ENCODE measurements around the gene EHMT1.
"Not testable (repeated sequence)": the region's sequence is repeated elsewhere in the genome, so short reads cannot be mapped to it uniquely, and the experiment has no call there.

The EHMT1 gene

GRCh38 chr9:137614631-137615386 lies 4.0 kb upstream of the EHMT1 start:
- H3K4me3 ChIP-seq (ENCODE audit: low read depth, low read length): no peak overlapping the region

GRCh38 chr9:137615387-137615871 lies 3.4 kb upstream of the EHMT1 start:
- H3K4me3 ChIP-seq (ENCODE audit: low read depth, low read length): no peak overlapping the region

- peak overlapping the region; percentile 87 for H3K4me3 ChIP-seq (ENCODE audit: low read depth, low read length)
These were observed 639 bp downstream of the EHMT1 start for GRCh38 chr9:137619240-137620047.

DNA sequence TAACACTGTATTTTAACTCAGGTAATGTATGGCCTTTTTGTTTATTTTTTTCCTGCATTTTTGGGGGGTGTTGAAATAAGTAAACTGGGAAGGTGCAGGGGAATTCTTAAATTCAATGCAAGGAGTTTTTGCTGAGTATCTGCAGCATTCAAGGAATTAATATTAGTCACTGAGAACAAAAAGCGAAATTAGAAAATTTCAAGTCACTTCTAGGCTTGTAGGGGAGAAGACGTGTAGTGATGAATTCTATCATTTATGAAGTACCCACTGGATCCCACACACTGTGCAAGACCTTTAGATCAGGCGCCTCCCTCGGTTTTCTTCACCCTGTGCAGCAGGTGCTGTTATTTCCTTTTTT lies 1.2 kb downstream of the EHMT1 start:
- H3K4me3 ChIP-seq (ENCODE audit: low read depth, low read length): peak overlapping the region; percentile 87

- no peak overlapping the region for H3K4me3 ChIP-seq (ENCODE audit: low read depth, low read length)
These were observed 1.8 kb downstream of the EHMT1 start for GRCh38 chr9:137620581-137620980.

DNA sequence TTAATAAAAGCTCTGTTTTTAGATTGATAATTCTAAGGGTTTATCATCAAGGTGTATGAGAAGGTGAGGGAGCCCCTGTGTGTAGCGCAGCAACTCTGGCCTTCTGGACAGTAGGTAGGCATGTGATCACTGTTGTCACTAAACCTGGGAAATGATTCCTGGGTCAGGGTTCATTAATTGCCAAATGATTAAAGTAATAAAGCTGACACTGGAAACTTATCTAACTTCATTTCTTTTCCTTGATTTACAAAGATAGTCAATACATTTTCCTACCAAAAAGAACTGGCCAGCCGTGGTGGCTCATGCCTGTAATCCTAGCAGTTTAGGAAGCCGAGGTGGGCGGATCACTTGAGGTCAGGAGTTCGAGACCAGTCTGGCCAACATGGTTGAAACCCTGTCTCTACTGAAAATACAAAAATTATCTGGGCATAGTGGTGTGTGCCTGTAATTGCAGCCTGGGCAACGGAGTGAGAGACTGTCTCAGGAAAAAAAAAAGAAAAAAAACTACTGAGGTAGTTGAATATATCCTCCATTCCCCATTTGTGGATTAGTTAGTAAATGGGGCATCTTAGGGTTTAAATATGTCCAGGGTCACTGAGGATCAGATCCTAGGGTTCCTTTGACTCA lies 2.4 kb downstream of the EHMT1 start:
- H3K4me3 ChIP-seq (ENCODE audit: low read depth, low read length): no peak overlapping the region

DNA sequence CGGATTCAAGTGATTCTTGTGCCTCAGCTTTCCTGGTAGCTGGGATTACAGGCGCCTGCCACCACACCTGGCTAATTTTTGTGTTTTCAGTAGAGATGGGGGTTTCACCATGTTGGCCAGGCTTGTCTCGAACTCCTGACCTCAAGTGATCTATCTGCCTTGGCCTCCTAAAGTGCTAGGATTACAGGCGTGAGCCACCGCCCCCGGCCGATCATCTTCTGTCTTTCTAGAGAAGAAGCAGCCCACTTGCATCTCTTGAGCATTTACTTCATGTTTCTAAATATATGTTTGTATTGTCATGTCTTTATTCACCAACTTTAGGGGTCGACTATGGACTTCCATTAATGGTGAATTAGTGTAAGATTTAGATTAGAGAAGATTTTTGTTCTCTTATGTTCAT lies 3.4 kb downstream of the EHMT1 start:
- not testable (repeated sequence) for H3K4me3 ChIP-seq (ENCODE audit: low read depth, low read length)

DNA sequence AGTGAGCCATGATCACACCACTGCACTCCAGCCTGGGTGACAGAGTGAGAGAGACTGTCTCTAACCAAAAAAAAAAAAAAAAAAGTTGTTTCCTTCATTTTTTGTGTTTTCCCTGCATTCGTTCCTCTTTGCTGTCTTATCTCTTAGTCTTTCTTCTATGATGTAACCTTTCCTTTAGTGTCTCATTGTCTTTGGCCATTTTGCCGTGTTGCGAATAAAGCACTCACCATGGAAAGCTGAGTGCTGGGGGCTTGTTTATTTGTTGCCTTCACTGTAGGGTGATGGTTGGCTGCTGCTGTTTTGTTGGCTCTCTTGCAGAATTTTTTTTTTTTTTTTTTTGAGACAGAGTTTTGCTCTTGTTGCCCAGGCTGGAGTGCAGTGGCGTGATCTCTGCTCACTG lies 7.7 kb downstream of the EHMT1 start:
- no peak overlapping the region for H3K4me3 ChIP-seq (ENCODE audit: low read depth, low read length)

DNA sequence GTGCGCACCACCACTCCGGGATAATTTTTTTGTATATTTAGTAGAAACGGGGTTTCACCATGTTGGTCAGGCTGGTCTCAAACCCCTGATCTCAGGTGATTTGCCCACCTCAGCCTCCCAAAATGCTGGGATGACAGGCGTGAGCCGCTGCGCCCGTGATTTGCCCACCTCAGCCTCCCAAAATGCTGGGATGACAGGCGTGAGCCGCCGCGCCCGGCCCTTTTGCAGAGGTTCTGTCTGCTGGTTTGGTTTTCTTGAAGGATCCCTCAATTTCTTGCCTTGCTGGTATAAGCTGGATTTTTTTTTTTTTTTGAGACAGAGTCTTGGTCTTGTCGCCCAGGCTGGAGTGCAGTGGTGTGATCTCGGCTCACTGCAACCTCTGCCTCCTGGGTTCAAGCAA lies 8.6 kb downstream of the EHMT1 start:
- H3K4me3 ChIP-seq (ENCODE audit: low read depth, low read length): not testable (repeated sequence)

- H3K4me3 ChIP-seq (ENCODE audit: low read depth, low read length): no peak overlapping the region
These were observed 11.3 kb downstream of the EHMT1 start for GRCh38 chr9:137630126-137630525.

GRCh38 chr9:137630679-137631078 lies 11.9 kb downstream of the EHMT1 start:
- no peak overlapping the region for H3K4me3 ChIP-seq (ENCODE audit: low read depth, low read length)

- H3K4me3 ChIP-seq (ENCODE audit: low read depth, low read length): no peak overlapping the region
These were observed 12.8 kb downstream of the EHMT1 start for GRCh38 chr9:137631345-137632229.

GRCh38 chr9:137632230-137633161 lies 13.7 kb downstream of the EHMT1 start:
- H3K4me3 ChIP-seq (ENCODE audit: low read depth, low read length): no peak overlapping the region

DNA sequence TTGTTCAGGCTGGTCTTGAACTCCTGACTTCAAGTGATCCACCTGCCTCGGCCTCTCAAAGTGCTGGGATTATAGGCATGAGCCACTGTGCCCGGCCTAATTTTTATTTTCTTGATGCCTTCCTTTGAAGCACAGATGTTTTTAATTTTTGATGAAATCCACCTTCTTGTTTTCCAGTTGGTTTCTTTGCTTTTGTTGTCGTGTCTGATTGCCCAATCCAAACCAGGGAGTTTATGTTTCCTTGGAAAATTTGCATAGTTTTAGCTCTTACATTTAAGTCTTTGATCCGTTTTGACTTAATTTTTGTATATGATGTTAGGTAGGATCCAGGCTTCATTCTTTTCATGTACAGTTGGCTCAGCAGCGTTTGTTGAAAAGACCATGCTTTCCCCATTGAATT lies 15.2 kb downstream of the EHMT1 start:
- no peak overlapping the region for H3K4me3 ChIP-seq (ENCODE audit: low read depth, low read length)

GRCh38 chr9:137638680-137639079 lies 19.9 kb downstream of the EHMT1 start:
- no peak overlapping the region for H3K4me3 ChIP-seq (ENCODE audit: low read depth, low read length)

DNA sequence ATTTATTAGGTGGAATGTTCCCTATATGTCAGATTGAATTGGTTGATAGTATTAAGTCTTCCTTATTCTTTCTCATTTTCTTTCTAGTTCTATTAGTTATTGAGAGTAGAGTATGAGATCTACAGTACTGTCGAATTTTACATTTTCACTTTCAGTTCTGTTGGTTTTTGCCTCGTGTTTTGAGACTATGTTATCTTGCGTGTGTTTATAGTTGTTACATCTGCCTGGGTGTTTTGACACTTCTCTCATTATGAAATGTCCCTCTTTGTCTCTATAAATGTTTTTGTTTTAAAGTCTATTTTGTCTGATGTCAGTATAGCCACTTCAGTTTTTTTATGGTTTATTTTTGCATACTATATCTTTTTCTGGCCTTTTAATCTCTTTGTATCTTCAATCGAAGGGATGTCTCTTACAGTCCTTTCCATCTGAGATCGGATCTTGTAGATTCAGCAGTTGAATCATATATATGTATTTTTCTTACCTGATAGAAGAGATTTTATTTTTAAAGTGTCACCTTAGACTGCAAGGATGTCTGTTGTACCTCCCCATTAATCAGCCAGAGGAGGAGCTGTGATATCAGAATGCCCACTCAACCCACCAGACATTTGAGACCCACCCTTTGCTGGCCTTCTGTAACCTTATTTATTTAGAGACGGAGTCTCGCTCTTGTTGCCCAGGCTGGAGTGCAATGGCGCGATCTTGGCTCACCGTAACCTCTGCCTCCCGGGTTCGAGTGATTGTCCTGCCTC lies 20.7 kb downstream of the EHMT1 start:
- no peak overlapping the region for H3K4me3 ChIP-seq (ENCODE audit: low read depth, low read length)

- H3K4me3 ChIP-seq (ENCODE audit: low read depth, low read length): no peak overlapping the region
These were observed 22.1 kb downstream of the EHMT1 start for GRCh38 chr9:137640862-137641261.

- no peak overlapping the region for H3K4me3 ChIP-seq (ENCODE audit: low read depth, low read length)
These were observed 23.4 kb downstream of the EHMT1 start for GRCh38 chr9:137642118-137642601.

DNA sequence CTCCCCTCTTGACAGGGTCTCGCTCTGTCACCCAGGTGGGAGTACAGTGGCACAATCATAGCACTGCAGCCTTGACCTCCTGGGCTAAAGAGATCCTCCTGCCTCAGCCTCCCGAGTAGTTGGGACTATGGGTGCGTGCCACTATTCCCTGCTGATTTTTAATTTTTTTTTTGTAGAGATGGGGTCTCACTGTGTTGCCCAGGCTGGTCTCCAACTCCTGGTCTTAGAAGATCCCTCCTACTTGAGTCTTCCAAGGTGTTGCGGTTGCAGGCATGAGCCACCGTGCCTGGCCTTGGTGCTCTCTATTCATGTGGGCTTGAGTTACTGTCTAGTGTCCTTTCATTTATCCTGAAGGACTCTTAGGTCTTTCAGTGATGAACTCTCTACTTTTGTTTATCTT lies 24.1 kb downstream of the EHMT1 start:
- H3K4me3 ChIP-seq (ENCODE audit: low read depth, low read length): no peak overlapping the region
